Measurements from ENCODE around the gene SPCS2.
A peak's percentile ranks its signal among the peaks of the same experiment; 100 is the strongest.
"Not testable (repeated sequence)": the region's sequence is repeated elsewhere in the genome, so short reads cannot be mapped to it uniquely, and the experiment has no call there.

The SPCS2 gene

DNA sequence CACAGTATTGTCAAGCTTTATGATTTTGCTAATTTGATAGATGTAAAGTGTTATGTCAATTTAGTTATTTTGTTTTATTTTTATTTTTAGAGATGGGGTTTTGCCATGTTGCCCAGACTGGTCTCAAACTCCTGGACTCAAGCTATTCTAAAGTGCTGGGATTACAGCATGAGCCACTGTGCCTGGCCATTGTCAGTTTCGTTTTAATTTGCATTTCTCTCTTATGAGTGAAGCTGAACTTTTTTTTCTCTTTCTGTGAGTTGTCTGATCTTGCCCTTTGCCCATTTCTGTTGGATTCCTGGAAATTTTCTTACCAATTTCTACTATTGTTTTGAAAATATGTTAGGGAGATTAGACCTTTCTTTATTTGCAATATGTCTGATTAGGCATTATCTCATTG, 55.1 kb downstream of the SPCS2 start:
- DNase-seq: no peak
- no peak overlapping the region for H3K4me2 ChIP-seq (ENCODE audit: low read length)
- H2BK5ac ChIP-seq (ENCODE audit: low read length): no peak overlapping the region
- no peak overlapping the region for H2BK15ac ChIP-seq (replicated peaks; ENCODE audit: low read depth)
- no CpG with 5 or more reads among the region's 1 CpG for WGBS (ENCODE audit: extremely low coverage, insufficient coverage, low lambda C conversion rate)
- no peak overlapping the region for H2BK120ac ChIP-seq (ENCODE audit: low read depth, low read length)
- H3K18ac ChIP-seq (ENCODE audit: low read length): no peak overlapping the region
- H2AK5ac ChIP-seq (ENCODE audit: low read length): no peak overlapping the region
- H4K8ac ChIP-seq (ENCODE audit: low read depth, low read length): no peak overlapping the region
- no peaks in the 10 kb centered on the region for H3K79me1 ChIP-seq (ENCODE audit: low read length)
- H4K5ac ChIP-seq (ENCODE audit: low read length): no peak overlapping the region
- no peak overlapping the region for H3K4me3 ChIP-seq (ENCODE audit: low read length)
- no peaks in the 10 kb centered on the region for H3K4me1 ChIP-seq (ENCODE audit: control insufficient read depth, low read depth, low read length)
- no peak overlapping the region for H3K23ac ChIP-seq (ENCODE audit: low read length)
- no peak overlapping the region for H3K56ac ChIP-seq (ENCODE audit: low read length)
- H3K27me3 ChIP-seq (ENCODE audit: insufficient read depth, low read length, poor library complexity): no peaks in the 10 kb centered on the region
- no peak overlapping the region for H3K4ac ChIP-seq (ENCODE audit: low read depth, low read length)
- H3K9ac ChIP-seq (ENCODE audit: low read length): no peak overlapping the region
- no peak overlapping the region for H3K27ac ChIP-seq (ENCODE audit: low read depth, low read length)
- peaks cover 4% of the 10 kb centered on the region for H3K36me3 ChIP-seq (ENCODE audit: control insufficient read depth, insufficient read depth, low read length)
- no peaks in the 10 kb centered on the region for H3K79me2 ChIP-seq (ENCODE audit: control insufficient read depth, insufficient read depth, low read length)

DNA sequence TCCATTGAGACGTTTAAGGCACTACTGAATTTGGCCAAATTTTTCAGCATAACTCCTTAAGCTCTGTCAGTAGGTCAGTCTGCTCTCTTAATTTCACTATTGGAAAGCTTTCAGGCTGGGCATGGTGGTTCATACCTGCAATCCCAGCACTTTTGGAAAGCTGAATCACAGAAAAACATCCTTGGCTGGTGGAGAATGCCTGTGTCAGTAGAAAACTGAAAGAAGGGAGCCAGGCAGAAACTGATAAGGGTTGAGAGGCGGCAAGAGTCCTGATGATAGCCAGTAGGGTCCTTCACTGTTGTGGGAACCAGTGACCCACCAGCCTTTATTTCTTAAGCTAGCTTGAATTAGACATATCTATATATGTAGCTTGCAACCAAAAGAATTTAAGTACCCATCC, 62.3 kb downstream of the SPCS2 start:
- Histone ChIP-seq H3K79me2 (ENCODE audit: control insufficient read depth, insufficient read depth, low read length) (no peaks in the 10 kb centered on the region), H3K23ac (ENCODE audit: low read length) (no peak overlapping the region), H3K56ac (ENCODE audit: low read length) (no peak overlapping the region), H4K8ac (ENCODE audit: low read depth, low read length) (no peak overlapping the region), H3K4ac (ENCODE audit: low read depth, low read length) (no peak overlapping the region), H3K27me3 (ENCODE audit: insufficient read depth, low read length, poor library complexity) (no peaks in the 10 kb centered on the region), H2AK5ac (ENCODE audit: low read length) (no peak overlapping the region), H2BK120ac (ENCODE audit: low read depth, low read length) (no peak overlapping the region), H3K9ac (ENCODE audit: low read length) (no peak overlapping the region), H3K36me3 (ENCODE audit: control insufficient read depth, insufficient read depth, low read length) (no peaks in the 10 kb centered on the region), H3K4me3 (ENCODE audit: low read length) (no peak overlapping the region), H3K18ac (ENCODE audit: low read length) (no peak overlapping the region), H4K5ac (ENCODE audit: low read length) (no peak overlapping the region), H2BK15ac (replicated peaks; ENCODE audit: low read depth) (no peak overlapping the region), H2BK5ac (ENCODE audit: low read length) (no peak overlapping the region), H3K4me2 (ENCODE audit: low read length) (no peak overlapping the region), H3K27ac (ENCODE audit: low read depth, low read length) (no peak overlapping the region), H3K79me1 (ENCODE audit: low read length) (no peaks in the 10 kb centered on the region), H3K4me1 (ENCODE audit: control insufficient read depth, low read depth, low read length) (no peaks in the 10 kb centered on the region)
- no CpG with 5 or more reads among the region's 2 CpGs for WGBS (ENCODE audit: extremely low coverage, insufficient coverage, low lambda C conversion rate)
- no peak for DNase-seq

DNA sequence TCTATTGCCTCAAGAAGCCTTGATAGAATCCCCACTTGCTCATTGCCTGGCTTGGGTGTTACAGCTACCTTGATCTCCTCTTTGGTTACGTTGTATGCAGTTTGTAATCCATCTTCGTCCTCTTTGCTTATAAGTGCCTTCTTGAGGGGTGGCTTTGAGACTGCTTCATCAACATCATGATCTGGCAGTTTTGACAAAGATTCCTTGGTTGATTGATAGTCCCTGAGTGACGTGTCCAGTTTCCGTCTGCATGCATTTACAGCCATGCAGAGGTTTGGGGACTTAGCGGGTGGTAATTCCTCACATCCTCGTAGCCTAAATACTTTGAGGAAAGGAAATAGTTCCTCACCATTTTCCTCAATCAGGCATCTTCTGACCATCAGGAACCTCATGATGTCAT, 62.8 kb downstream of the SPCS2 start:
- Histone ChIP-seq H3K9ac (ENCODE audit: low read length) (no peak overlapping the region), H2AK5ac (ENCODE audit: low read length) (no peak overlapping the region), H4K8ac (ENCODE audit: low read depth, low read length) (no peak overlapping the region), H2BK120ac (ENCODE audit: low read depth, low read length) (no peak overlapping the region), H3K4me2 (ENCODE audit: low read length) (no peak overlapping the region), H3K18ac (ENCODE audit: low read length) (no peak overlapping the region), H3K56ac (ENCODE audit: low read length) (no peak overlapping the region), H2BK5ac (ENCODE audit: low read length) (no peak overlapping the region), H3K79me2 (ENCODE audit: control insufficient read depth, insufficient read depth, low read length) (no peaks in the 10 kb centered on the region), H3K4me1 (ENCODE audit: control insufficient read depth, low read depth, low read length) (no peaks in the 10 kb centered on the region), H3K27me3 (ENCODE audit: insufficient read depth, low read length, poor library complexity) (no peaks in the 10 kb centered on the region), H4K5ac (ENCODE audit: low read length) (no peak overlapping the region), H3K79me1 (ENCODE audit: low read length) (no peaks in the 10 kb centered on the region), H3K4me3 (ENCODE audit: low read length) (no peak overlapping the region), H3K27ac (ENCODE audit: low read depth, low read length) (no peak overlapping the region), H3K36me3 (ENCODE audit: control insufficient read depth, insufficient read depth, low read length) (no peaks in the 10 kb centered on the region), H3K4ac (ENCODE audit: low read depth, low read length) (no peak overlapping the region), H2BK15ac (replicated peaks; ENCODE audit: low read depth) (no peak overlapping the region), H3K23ac (ENCODE audit: low read length) (no peak overlapping the region)
- no peak for DNase-seq
- WGBS (ENCODE audit: extremely low coverage, insufficient coverage, low lambda C conversion rate): no CpG with 5 or more reads among the region's 6 CpGs

DNA sequence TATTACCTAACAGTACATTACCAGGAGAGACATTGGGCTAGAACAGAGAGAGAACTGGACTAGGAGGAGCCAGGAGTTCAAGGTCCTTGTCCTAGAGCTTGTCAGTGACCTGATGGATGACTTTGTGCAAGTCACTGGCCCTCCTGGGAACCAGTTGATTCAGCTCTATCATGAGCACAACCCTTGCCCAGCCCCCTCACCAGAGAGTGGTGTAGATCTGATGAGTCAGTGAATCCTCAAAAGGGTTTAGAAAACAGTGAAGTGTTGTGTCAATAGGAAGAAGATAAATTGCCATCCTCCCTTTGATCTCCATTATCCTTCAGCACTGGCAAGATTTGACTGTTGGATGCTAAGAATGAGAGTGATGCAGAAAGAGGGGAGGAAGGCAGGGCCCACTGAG, 64.0 kb downstream of the SPCS2 start:
- Histone ChIP-seq H3K79me2 (ENCODE audit: control insufficient read depth, insufficient read depth, low read length) (no peaks in the 10 kb centered on the region), H3K4me2 (ENCODE audit: low read length) (no peak overlapping the region), H2BK15ac (replicated peaks; ENCODE audit: low read depth) (no peak overlapping the region), H2BK5ac (ENCODE audit: low read length) (no peak overlapping the region), H3K27ac (ENCODE audit: low read depth, low read length) (no peak overlapping the region), H3K27me3 (ENCODE audit: insufficient read depth, low read length, poor library complexity) (no peaks in the 10 kb centered on the region), H3K36me3 (ENCODE audit: control insufficient read depth, insufficient read depth, low read length) (no peaks in the 10 kb centered on the region), H3K4ac (ENCODE audit: low read depth, low read length) (no peak overlapping the region), H3K18ac (ENCODE audit: low read length) (no peak overlapping the region), H3K4me3 (ENCODE audit: low read length) (no peak overlapping the region), H2BK120ac (ENCODE audit: low read depth, low read length) (no peak overlapping the region), H3K4me1 (ENCODE audit: control insufficient read depth, low read depth, low read length) (no peaks in the 10 kb centered on the region), H4K8ac (ENCODE audit: low read depth, low read length) (no peak overlapping the region), H3K23ac (ENCODE audit: low read length) (no peak overlapping the region), H2AK5ac (ENCODE audit: low read length) (no peak overlapping the region), H3K9ac (ENCODE audit: low read length) (no peak overlapping the region), H3K79me1 (ENCODE audit: low read length) (no peaks in the 10 kb centered on the region), H3K56ac (ENCODE audit: low read length) (no peak overlapping the region), H4K5ac (ENCODE audit: low read length) (no peak overlapping the region)
- DNase-seq: peak; percentile 25

DNA sequence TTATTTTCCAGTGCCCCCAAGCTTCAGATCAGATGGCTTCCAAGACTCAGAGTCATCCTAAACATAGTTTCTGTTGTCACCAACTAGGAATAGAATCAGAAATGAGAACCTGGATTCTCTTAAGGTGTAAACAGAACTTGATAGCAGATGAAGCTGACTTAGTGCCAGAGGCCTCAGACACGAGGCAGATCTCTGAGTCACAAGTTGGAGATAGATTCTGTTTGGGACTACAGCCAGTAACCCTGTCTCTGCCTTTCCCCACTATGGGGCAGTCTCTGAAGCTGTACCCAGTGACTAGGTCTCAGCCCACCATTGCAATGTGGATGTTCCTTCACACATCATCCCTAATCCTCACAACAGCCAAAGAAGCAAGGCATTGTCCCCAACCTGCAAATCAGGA, 65.1 kb downstream of the SPCS2 start:
- Histone ChIP-seq H4K5ac (ENCODE audit: low read length) (no peak overlapping the region), H3K79me1 (ENCODE audit: low read length) (no peaks in the 10 kb centered on the region), H3K4me1 (ENCODE audit: control insufficient read depth, low read depth, low read length) (no peaks in the 10 kb centered on the region), H4K8ac (ENCODE audit: low read depth, low read length) (no peak overlapping the region), H2AK5ac (ENCODE audit: low read length) (no peak overlapping the region), H3K4me3 (ENCODE audit: low read length) (no peak overlapping the region), H3K4ac (ENCODE audit: low read depth, low read length) (no peak overlapping the region), H2BK120ac (ENCODE audit: low read depth, low read length) (no peak overlapping the region), H3K56ac (ENCODE audit: low read length) (no peak overlapping the region), H3K27me3 (ENCODE audit: insufficient read depth, low read length, poor library complexity) (no peaks in the 10 kb centered on the region), H3K23ac (ENCODE audit: low read length) (no peak overlapping the region), H2BK5ac (ENCODE audit: low read length) (no peak overlapping the region), H3K79me2 (ENCODE audit: control insufficient read depth, insufficient read depth, low read length) (no peaks in the 10 kb centered on the region), H3K27ac (ENCODE audit: low read depth, low read length) (no peak overlapping the region), H3K36me3 (ENCODE audit: control insufficient read depth, insufficient read depth, low read length) (no peaks in the 10 kb centered on the region), H2BK15ac (replicated peaks; ENCODE audit: low read depth) (no peak overlapping the region), H3K9ac (ENCODE audit: low read length) (no peak overlapping the region), H3K4me2 (ENCODE audit: low read length) (no peak overlapping the region), H3K18ac (ENCODE audit: low read length) (no peak overlapping the region)
- DNase-seq: peak; percentile 10
- WGBS (ENCODE audit: extremely low coverage, insufficient coverage, low lambda C conversion rate): no CpG with 5 or more reads among the region's 1 CpG

DNA sequence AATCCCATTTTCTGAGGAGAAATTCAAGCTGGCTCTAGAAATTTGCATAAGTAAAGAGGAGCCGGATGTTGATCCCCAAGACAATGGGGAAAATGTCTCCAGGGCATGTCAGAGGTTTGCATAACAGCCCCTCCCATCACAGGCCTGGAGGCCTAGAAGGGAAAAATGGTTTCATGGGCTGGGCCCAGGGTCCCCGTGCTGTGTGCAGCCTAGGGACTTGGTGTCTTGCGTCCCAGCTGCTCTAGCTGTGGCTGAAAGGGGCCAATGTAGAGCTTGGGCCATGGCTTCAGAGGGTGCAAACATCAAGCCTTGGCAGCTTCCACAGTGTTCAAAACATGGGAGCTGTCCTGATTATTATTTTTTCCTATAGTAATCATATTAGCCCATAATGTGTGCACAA, 70.1 kb downstream of the SPCS2 start:
- H3K4me3 ChIP-seq (ENCODE audit: low read length); H2AK5ac ChIP-seq (ENCODE audit: low read length); H2BK15ac ChIP-seq (replicated peaks; ENCODE audit: low read depth); H3K79me1 ChIP-seq (ENCODE audit: low read length); H3K18ac ChIP-seq (ENCODE audit: low read length); H3K4ac ChIP-seq (ENCODE audit: low read depth, low read length); DNase-seq; H3K36me3 ChIP-seq (ENCODE audit: control insufficient read depth, insufficient read depth, low read length); H3K79me2 ChIP-seq (ENCODE audit: control insufficient read depth, insufficient read depth, low read length); H2BK5ac ChIP-seq (ENCODE audit: low read length); H3K23ac ChIP-seq (ENCODE audit: low read length); H4K5ac ChIP-seq (ENCODE audit: low read length); H3K27me3 ChIP-seq (ENCODE audit: insufficient read depth, low read length, poor library complexity); H3K4me2 ChIP-seq (ENCODE audit: low read length); H4K8ac ChIP-seq (ENCODE audit: low read depth, low read length); H3K27ac ChIP-seq (ENCODE audit: low read depth, low read length); H3K9ac ChIP-seq (ENCODE audit: low read length); H2BK120ac ChIP-seq (ENCODE audit: low read depth, low read length); H3K4me1 ChIP-seq (ENCODE audit: control insufficient read depth, low read depth, low read length); H3K56ac ChIP-seq (ENCODE audit: low read length): not testable (repeated sequence)
- no CpG with 5 or more reads among the region's 3 CpGs for WGBS (ENCODE audit: extremely low coverage, insufficient coverage, low lambda C conversion rate)
